Endothelial cell of umbilical vein (primary cell): ENCODE data around the gene PDCD6IP.

Source experiments
- FOS ChIP-seq: IDR thresholded peaks from 2 replicates; pipeline ENCODE4 v1.6.1; 2011; ENCODE audit warnings: mild to moderate bottlenecking, low read length, moderate library complexity, borderline replicate concordance; ENCODE audit not compliant: insufficient read depth
- MYC ChIP-seq: IDR thresholded peaks from one replicate; pipeline ENCODE4 v1.6.1; 2011; ENCODE audit warnings: mild to moderate bottlenecking, low read depth, low read length
- POLR2A ChIP-seq: IDR thresholded peaks from 2 replicates; pipeline ENCODE4 v1.6.1; 2012; ENCODE audit warnings: low read depth, mild to moderate bottlenecking, control low read depth, low read length
- POLR2AphosphoS5 ChIP-seq: IDR thresholded peaks from 2 replicates; pipeline ENCODE4 v1.6.1; 2012; ENCODE audit warnings: low read depth, mild to moderate bottlenecking, control low read depth, low read length, moderate library complexity; ENCODE audit not compliant: insufficient read depth
- TF ChIP-seq, protein P1 (sequence below), 2 donors: IDR thresholded peaks; 1 replicate in 1 of 2; 2 replicates in 1 of 2; pipeline ENCODE4 v1.5.1; 2011; ENCODE audit warnings: low read length in 2 of 2, mild to moderate bottlenecking in 2 of 2, moderate library complexity in 2 of 2, control low read depth in 1 of 2, inconsistent platforms in 1 of 2, low read depth in 1 of 2; ENCODE audit not compliant: insufficient read depth in 1 of 2; ENCODE audit errors: extremely low read depth in 1 of 2

- TF ChIP-seq, protein P1, sequence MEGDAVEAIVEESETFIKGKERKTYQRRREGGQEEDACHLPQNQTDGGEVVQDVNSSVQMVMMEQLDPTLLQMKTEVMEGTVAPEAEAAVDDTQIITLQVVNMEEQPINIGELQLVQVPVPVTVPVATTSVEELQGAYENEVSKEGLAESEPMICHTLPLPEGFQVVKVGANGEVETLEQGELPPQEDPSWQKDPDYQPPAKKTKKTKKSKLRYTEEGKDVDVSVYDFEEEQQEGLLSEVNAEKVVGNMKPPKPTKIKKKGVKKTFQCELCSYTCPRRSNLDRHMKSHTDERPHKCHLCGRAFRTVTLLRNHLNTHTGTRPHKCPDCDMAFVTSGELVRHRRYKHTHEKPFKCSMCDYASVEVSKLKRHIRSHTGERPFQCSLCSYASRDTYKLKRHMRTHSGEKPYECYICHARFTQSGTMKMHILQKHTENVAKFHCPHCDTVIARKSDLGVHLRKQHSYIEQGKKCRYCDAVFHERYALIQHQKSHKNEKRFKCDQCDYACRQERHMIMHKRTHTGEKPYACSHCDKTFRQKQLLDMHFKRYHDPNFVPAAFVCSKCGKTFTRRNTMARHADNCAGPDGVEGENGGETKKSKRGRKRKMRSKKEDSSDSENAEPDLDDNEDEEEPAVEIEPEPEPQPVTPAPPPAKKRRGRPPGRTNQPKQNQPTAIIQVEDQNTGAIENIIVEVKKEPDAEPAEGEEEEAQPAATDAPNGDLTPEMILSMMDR (IDR thresholded peaks at IDR 0.05; ENCODE audit: extremely low read depth in 1 of 2, insufficient read depth in 1 of 2, low read depth in 1 of 2, low read length in 2 of 2), result no peak
- TF ChIP-seq POLR2AphosphoS5 (no peak), FOS (no peak), POLR2A (no peak), MYC (no peak)
Measured at GRCh38 chr3:33886015-33886414, 87.6 kb downstream of the PDCD6IP start.
